Skeletal muscle tissue (tissue), 2 donors: ENCODE data around the gene KTN1. TPM values are rescaled to one million over a fixed set of nuclear protein-coding genes. Genes with fewer than 3 reads are reported as not detected.

Experiments used
- small RNA-seq: library from RNA; depleted of rRNA; stranded (forward); fragments of <200 nt; gene quantifications from one replicate; pipeline ENCODE3, GENCODE V24; 2014
- total RNA-seq: library from RNA; depleted of rRNA; stranded (reverse); fragments of >200 nt; gene quantifications from one replicate; pipeline ENCODE4 v1.2.3, GENCODE V29; 2014

KTN1 gene
- total RNA-seq, 1 donor from 2014 or later: 72.0 TPM

Small RNA genes within 50 kb of the gene (small RNA-seq; reads per million reads assigned to genes)
- gene RF00019: not detected

Other genes with a start within 250 kb of the KTN1 start
- 14.6 TPM for gene ATG14, start 168.4 kb upstream of the KTN1 start, total RNA-seq
- not detected for gene TBPL2, start 139.6 kb upstream of the KTN1 start, total RNA-seq